HEK293 (cell line): ENCODE measurements around the gene SPACA4.

Experiments
- EGR2 ChIP-seq: fragments of 450-650 bp; formaldehyde crosslinking; IDR thresholded peaks from 2 replicates; pipeline ENCODE4 v1.5.1; 2016; ENCODE audit warnings: low read depth, missing biosample characterization, missing genetic modification characterization
- SP3 ChIP-seq: fragments of 450-650 bp; formaldehyde crosslinking; IDR thresholded peaks from 2 replicates; pipeline ENCODE4 v1.5.1; 2016; ENCODE audit warnings: missing biosample characterization, missing genetic modification characterization
- TRIM28 ChIP-seq: IDR thresholded peaks from 2 replicates; pipeline ENCODE4 v1.6.1; 2011; ENCODE audit warnings: low read length, control low read depth, borderline replicate concordance
- YY2 ChIP-seq: fragments of 450-650 bp; formaldehyde crosslinking; IDR thresholded peaks from 2 replicates; pipeline ENCODE4 v1.5.1; 2016; ENCODE audit warnings: missing biosample characterization, missing genetic modification characterization
- ZFP41 ChIP-seq: fragments of 450-650 bp; formaldehyde crosslinking; IDR thresholded peaks from 2 replicates; pipeline ENCODE4 v1.5.1; 2016; ENCODE audit warnings: missing biosample characterization, missing genetic modification characterization, borderline replicate concordance
- ZFP69B ChIP-seq: fragments of 450-650 bp; formaldehyde crosslinking; IDR thresholded peaks from 2 replicates; pipeline ENCODE4 v1.5.1; 2016; ENCODE audit warnings: missing biosample characterization, missing genetic modification characterization
- ZNF132 ChIP-seq: fragments of 450-650 bp; formaldehyde crosslinking; IDR thresholded peaks from 2 replicates; pipeline ENCODE4 v1.5.1; 2017; ENCODE audit warnings: missing biosample characterization, missing genetic modification characterization, borderline replicate concordance
- ZNF157 ChIP-seq: fragments of 450-650 bp; formaldehyde crosslinking; IDR thresholded peaks from 2 replicates; pipeline ENCODE4 v1.5.1; 2016; ENCODE audit warnings: missing biosample characterization, missing genetic modification characterization
- ZNF169 ChIP-seq: fragments of 450-650 bp; formaldehyde crosslinking; IDR thresholded peaks from 2 replicates; pipeline ENCODE4 v1.5.1; 2016; ENCODE audit warnings: missing biosample characterization, missing genetic modification characterization
- ZNF211 ChIP-seq: fragments of 450-650 bp; formaldehyde crosslinking; IDR thresholded peaks from 2 replicates; pipeline ENCODE4 v1.5.1; 2016; ENCODE audit warnings: low read depth, missing biosample characterization, missing genetic modification characterization
- ZNF292 ChIP-seq: fragments of 450-650 bp; formaldehyde crosslinking; IDR thresholded peaks from 2 replicates; pipeline ENCODE4 v1.5.1; 2016; ENCODE audit warnings: low read depth, missing biosample characterization, missing genetic modification characterization, borderline replicate concordance
- ZNF324 ChIP-seq: fragments of 450-650 bp; formaldehyde crosslinking; IDR thresholded peaks from 2 replicates; pipeline ENCODE4 v1.5.1; 2016; ENCODE audit warnings: missing biosample characterization, missing genetic modification characterization
- ZNF341 ChIP-seq: fragments of 450-650 bp; formaldehyde crosslinking; IDR thresholded peaks from 2 replicates; pipeline ENCODE4; 2016; ENCODE audit warnings: low read depth, missing biosample characterization, missing genetic modification characterization
- ZNF404 ChIP-seq: fragments of 450-650 bp; formaldehyde crosslinking; IDR thresholded peaks from 2 replicates; pipeline ENCODE4 v1.5.1; 2017; ENCODE audit warnings: missing biosample characterization, missing genetic modification characterization
- ZNF513 ChIP-seq: fragments of 450-650 bp; IDR thresholded peaks from 2 replicates; pipeline ENCODE4 v1.5.1; 2018; ENCODE audit warnings: missing biosample characterization, missing genetic modification characterization
- ZNF530 ChIP-seq: fragments of 450-650 bp; formaldehyde crosslinking; IDR thresholded peaks from 2 replicates; pipeline ENCODE4 v1.5.1; 2016; ENCODE audit warnings: low read depth, missing biosample characterization, missing genetic modification characterization
- ZNF549 ChIP-seq: fragments of 450-650 bp; IDR thresholded peaks from 2 replicates; pipeline ENCODE4 v1.5.1; 2018; ENCODE audit warnings: missing biosample characterization, missing genetic modification characterization, mild to moderate bottlenecking, inconsistent platforms, moderate library complexity
- ZNF561 ChIP-seq: fragments of 450-650 bp; IDR thresholded peaks from 2 replicates; pipeline ENCODE4 v1.5.1; 2018; ENCODE audit warnings: missing biosample characterization, missing genetic modification characterization, borderline replicate concordance
- ZNF610 ChIP-seq: fragments of 450-650 bp; formaldehyde crosslinking; IDR thresholded peaks from 2 replicates; pipeline ENCODE4 v1.5.1; 2016; ENCODE audit warnings: missing biosample characterization, missing genetic modification characterization, borderline replicate concordance
- ZNF792 ChIP-seq: fragments of 450-650 bp; formaldehyde crosslinking; IDR thresholded peaks from 2 replicates; pipeline ENCODE4 v1.5.1; 2016; ENCODE audit warnings: missing biosample characterization, missing genetic modification characterization
- TF ChIP-seq, protein P1 (sequence below): fragments of 450-650 bp; formaldehyde crosslinking; IDR thresholded peaks from 2 replicates; pipeline ENCODE4 v1.5.1; 2016; ENCODE audit warnings: missing biosample characterization, missing genetic modification characterization
- TF ChIP-seq, protein P2 (sequence below): fragments of 450-650 bp; formaldehyde crosslinking; IDR thresholded peaks from 2 replicates; pipeline ENCODE4 v1.5.1; 2016; ENCODE audit warnings: missing biosample characterization, missing genetic modification characterization
- TF ChIP-seq, protein P3 (sequence below): fragments of 450-650 bp; formaldehyde crosslinking; IDR thresholded peaks from 2 replicates; pipeline ENCODE4 v1.5.1; 2016; ENCODE audit warnings: missing biosample characterization, missing genetic modification characterization
- TF ChIP-seq, protein P4 (sequence below): fragments of 450-650 bp; formaldehyde crosslinking; IDR thresholded peaks from 2 replicates; pipeline ENCODE4 v1.5.1; 2017; ENCODE audit warnings: missing biosample characterization, missing genetic modification characterization
- TF ChIP-seq, protein P5 (sequence below): fragments of 450-650 bp; formaldehyde crosslinking; IDR thresholded peaks from 2 replicates; pipeline ENCODE4 v1.5.1; 2016; ENCODE audit warnings: missing biosample characterization, missing genetic modification characterization
- TF ChIP-seq, protein P6 (sequence below): fragments of 450-650 bp; formaldehyde crosslinking; optimal IDR thresholded peaks from 2 replicates; pipeline ENCODE3; 2016; ENCODE audit warnings: missing biosample characterization, mild to moderate bottlenecking, missing genetic modification characterization

Gene SPACA4

DNA sequence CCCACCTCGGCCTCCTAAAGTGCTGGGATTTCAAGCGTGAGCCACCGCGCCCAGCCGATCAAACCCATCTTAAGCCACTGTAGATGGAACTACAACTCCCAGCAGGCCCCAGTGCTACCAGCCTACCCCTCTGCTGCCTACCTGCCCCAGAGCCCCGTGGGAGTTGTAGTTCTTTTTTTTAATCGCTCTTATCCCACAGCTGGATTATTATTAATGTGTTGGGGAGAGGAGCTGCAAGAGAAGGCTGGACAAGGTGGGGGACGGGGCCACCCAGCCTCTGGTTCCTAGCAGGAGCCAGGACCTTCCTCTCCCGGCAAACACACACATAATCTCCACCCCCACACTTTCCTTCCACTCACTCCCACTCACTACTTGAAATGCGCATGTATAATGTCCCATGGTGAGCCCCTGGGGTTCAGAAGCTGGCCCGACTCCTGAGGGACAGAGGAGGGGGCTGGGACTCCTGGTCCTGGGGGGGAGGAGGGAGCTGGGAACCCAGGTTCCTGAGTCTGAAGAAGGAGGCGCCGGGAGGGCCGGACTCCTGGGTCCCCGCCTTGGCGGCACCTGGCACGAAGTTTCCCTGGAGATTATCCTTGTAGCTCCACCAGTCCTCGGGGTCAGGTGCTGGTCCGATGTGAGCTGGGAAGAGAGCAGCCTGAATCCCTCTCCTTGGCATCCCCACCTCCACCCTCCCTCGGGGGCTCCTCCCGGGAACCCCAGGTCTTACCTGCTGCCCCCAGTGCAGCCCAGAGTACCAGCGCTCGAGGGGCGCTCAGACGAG is 38.5 kb downstream of the SPACA4 start (continued):
- TF ChIP-seq ZNF341 (tag by site-specific recombination) (no peak), ZFP69B (0 out of 2 replicates have a peak, but pooled peaks have one; percentile 18), ZNF549 (tag by site-specific recombination) (no peak), ZNF169 (no peak), ZNF211 (tag by site-specific recombination) (no peak), ZNF324 (tag by site-specific recombination) (no peak), ZFP41 (tag by site-specific recombination) (no peak), SP3 (tag by site-specific recombination) (peak; percentile 74), ZNF157 (tag by site-specific recombination) (no peak), YY2 (tag by site-specific recombination) (no peak), EGR2 (tag by site-specific recombination) (peak; percentile 83), ZNF404 (tag by site-specific recombination) (no peak), ZNF513 (tag by site-specific recombination) (no peak), TRIM28 (no peak), ZNF610 (no peak), ZNF530 (no peak), ZNF292 (tag by site-specific recombination) (no peak), ZNF561 (tag by site-specific recombination) (no peak), ZNF132 (tag by site-specific recombination) (no peak), ZNF792 (tag by site-specific recombination) (no peak)
- TF ChIP-seq, protein P1, sequence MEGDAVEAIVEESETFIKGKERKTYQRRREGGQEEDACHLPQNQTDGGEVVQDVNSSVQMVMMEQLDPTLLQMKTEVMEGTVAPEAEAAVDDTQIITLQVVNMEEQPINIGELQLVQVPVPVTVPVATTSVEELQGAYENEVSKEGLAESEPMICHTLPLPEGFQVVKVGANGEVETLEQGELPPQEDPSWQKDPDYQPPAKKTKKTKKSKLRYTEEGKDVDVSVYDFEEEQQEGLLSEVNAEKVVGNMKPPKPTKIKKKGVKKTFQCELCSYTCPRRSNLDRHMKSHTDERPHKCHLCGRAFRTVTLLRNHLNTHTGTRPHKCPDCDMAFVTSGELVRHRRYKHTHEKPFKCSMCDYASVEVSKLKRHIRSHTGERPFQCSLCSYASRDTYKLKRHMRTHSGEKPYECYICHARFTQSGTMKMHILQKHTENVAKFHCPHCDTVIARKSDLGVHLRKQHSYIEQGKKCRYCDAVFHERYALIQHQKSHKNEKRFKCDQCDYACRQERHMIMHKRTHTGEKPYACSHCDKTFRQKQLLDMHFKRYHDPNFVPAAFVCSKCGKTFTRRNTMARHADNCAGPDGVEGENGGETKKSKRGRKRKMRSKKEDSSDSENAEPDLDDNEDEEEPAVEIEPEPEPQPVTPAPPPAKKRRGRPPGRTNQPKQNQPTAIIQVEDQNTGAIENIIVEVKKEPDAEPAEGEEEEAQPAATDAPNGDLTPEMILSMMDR (tag by site-specific recombination) = no peak
- TF ChIP-seq, protein P2, sequence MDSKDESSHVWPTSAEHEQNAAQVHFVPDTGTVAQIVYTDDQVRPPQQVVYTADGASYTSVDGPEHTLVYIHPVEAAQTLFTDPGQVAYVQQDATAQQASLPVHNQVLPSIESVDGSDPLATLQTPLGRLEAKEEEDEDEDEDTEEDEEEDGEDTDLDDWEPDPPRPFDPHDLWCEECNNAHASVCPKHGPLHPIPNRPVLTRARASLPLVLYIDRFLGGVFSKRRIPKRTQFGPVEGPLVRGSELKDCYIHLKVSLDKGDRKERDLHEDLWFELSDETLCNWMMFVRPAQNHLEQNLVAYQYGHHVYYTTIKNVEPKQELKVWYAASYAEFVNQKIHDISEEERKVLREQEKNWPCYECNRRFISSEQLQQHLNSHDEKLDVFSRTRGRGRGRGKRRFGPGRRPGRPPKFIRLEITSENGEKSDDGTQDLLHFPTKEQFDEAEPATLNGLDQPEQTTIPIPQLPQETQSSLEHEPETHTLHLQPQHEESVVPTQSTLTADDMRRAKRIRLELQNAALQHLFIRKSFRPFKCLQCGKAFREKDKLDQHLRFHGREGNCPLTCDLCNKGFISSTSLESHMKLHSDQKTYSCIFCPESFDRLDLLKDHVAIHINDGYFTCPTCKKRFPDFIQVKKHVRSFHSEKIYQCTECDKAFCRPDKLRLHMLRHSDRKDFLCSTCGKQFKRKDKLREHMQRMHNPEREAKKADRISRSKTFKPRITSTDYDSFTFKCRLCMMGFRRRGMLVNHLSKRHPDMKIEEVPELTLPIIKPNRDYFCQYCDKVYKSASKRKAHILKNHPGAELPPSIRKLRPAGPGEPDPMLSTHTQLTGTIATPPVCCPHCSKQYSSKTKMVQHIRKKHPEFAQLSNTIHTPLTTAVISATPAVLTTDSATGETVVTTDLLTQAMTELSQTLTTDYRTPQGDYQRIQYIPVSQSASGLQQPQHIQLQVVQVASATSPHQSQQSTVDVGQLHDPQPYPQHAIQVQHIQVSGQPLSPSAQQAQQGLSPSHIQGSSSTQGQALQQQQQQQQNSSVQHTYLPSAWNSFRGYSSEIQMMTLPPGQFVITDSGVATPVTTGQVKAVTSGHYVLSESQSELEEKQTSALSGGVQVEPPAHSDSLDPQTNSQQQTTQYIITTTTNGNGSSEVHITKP = peak; percentile 45; the same call in 1 of the 2 replicates
- TF ChIP-seq, protein P3, sequence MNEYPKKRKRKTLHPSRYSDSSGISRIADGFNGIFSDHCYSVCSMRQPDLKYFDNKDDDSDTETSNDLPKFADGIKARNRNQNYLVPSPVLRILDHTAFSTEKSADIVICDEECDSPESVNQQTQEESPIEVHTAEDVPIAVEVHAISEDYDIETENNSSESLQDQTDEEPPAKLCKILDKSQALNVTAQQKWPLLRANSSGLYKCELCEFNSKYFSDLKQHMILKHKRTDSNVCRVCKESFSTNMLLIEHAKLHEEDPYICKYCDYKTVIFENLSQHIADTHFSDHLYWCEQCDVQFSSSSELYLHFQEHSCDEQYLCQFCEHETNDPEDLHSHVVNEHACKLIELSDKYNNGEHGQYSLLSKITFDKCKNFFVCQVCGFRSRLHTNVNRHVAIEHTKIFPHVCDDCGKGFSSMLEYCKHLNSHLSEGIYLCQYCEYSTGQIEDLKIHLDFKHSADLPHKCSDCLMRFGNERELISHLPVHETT = no peak
- TF ChIP-seq, protein P4, sequence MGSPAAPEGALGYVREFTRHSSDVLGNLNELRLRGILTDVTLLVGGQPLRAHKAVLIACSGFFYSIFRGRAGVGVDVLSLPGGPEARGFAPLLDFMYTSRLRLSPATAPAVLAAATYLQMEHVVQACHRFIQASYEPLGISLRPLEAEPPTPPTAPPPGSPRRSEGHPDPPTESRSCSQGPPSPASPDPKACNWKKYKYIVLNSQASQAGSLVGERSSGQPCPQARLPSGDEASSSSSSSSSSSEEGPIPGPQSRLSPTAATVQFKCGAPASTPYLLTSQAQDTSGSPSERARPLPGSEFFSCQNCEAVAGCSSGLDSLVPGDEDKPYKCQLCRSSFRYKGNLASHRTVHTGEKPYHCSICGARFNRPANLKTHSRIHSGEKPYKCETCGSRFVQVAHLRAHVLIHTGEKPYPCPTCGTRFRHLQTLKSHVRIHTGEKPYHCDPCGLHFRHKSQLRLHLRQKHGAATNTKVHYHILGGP (tag by site-specific recombination) = no peak
- TF ChIP-seq, protein P5, sequence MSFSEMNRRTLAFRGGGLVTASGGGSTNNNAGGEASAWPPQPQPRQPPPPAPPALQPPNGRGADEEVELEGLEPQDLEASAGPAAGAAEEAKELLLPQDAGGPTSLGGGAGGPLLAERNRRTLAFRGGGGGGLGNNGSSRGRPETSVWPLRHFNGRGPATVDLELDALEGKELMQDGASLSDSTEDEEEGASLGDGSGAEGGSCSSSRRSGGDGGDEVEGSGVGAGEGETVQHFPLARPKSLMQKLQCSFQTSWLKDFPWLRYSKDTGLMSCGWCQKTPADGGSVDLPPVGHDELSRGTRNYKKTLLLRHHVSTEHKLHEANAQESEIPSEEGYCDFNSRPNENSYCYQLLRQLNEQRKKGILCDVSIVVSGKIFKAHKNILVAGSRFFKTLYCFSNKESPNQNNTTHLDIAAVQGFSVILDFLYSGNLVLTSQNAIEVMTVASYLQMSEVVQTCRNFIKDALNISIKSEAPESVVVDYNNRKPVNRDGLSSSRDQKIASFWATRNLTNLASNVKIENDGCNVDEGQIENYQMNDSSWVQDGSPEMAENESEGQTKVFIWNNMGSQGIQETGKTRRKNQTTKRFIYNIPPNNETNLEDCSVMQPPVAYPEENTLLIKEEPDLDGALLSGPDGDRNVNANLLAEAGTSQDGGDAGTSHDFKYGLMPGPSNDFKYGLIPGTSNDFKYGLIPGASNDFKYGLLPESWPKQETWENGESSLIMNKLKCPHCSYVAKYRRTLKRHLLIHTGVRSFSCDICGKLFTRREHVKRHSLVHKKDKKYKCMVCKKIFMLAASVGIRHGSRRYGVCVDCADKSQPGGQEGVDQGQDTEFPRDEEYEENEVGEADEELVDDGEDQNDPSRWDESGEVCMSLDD (tag by site-specific recombination) = peak; percentile 81
- TF ChIP-seq, protein P6, sequence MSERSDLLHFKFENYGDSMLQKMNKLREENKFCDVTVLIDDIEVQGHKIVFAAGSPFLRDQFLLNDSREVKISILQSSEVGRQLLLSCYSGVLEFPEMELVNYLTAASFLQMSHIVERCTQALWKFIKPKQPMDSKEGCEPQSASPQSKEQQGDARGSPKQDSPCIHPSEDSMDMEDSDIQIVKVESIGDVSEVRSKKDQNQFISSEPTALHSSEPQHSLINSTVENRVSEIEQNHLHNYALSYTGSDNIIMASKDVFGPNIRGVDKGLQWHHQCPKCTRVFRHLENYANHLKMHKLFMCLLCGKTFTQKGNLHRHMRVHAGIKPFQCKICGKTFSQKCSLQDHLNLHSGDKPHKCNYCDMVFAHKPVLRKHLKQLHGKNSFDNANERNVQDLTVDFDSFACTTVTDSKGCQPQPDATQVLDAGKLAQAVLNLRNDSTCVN (tag by site-specific recombination) = no peak
